Stimulated activated CD4-positive, alpha-beta T cell treated with anti-CD3 and anti-CD28 coated beads, Interleukin-1b, Interleukin-23, amount 100 ng/mL, for 48 hours (primary cell): Measurements from ENCODE around the gene SNX10.

Experiments
- DNase-seq: peaks from one replicate; pipeline ENCODE4 v3.0.0-alpha.2; 2020

Gene SNX10

DNA sequence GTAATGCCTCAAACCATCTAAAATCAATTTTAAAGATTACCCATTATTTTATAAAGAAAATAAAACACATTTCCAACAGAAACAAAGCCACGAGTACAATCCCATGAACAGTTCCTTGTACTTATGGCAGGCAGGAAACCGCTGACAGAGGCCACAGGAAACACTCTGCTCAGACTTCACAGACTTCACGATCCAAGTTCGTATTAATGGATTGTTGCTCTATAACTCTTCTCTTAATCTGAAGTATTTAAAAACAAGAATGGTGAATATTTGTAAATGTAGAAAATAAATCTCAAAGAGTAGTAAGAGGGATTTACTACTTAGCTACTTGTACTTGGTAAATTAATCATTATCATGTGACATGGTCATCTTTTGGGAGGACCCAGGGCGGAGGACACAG lies 78.3 kb downstream of the SNX10 start:
- DNase-seq: no peak

GRCh38 chr7:26372249-26372648 lies 80.6 kb downstream of the SNX10 start:
- DNase-seq: no peak

DNA sequence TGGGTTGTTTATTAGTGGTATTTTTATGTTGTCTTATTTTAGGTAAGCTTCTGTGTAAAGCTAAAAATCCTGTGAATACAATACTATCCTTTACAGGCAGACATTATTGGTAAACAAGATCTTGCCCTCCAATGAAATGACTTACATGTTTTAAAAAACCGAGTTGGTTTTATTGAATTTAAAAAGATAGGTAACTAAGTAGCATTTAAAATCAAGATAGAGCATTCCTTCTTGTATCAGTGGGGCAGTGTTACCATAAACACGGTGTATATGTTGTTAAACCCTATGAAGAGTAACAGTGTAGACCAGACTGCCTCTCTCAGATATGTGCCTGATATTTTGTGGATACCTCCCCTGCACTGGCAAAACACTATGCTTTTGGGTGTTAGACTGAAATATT lies 81.0 kb downstream of the SNX10 start:
- no peak for DNase-seq

GRCh38 chr7:26374647-26375373 lies 83.1 kb downstream of the SNX10 start:
- DNase-seq: no peak

- DNase-seq: no peak
These were observed 84.1 kb downstream of the SNX10 start for GRCh38 chr7:26375726-26376174.

- peak; percentile 41 for DNase-seq
These were observed 84.7 kb downstream of the SNX10 start for GRCh38 chr7:26376175-26376917.

GRCh38 chr7:26378016-26378415 lies 86.4 kb downstream of the SNX10 start:
- no peak for DNase-seq

DNA sequence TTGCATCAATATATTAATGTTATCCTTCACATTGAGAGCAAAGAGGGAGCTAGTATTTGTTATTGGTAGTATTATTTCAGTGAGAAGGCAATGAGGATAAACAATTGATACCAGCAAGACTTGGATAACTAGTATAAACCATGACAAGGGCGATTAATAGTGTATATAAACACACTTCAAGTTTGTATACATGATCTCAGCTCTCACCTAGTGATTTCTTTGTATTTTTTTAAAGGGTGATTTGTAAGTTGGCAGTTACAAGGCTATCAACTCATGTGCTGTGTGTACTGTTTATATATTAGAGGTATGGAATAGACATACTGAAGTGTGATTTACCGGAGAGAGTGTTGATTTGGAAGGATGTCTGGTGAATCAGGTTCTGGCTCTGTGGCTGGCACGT lies 88.0 kb downstream of the SNX10 start:
- no peak for DNase-seq

- no peak for DNase-seq
These were observed 90.1 kb downstream of the SNX10 start for GRCh38 chr7:26381476-26382353.

DNA sequence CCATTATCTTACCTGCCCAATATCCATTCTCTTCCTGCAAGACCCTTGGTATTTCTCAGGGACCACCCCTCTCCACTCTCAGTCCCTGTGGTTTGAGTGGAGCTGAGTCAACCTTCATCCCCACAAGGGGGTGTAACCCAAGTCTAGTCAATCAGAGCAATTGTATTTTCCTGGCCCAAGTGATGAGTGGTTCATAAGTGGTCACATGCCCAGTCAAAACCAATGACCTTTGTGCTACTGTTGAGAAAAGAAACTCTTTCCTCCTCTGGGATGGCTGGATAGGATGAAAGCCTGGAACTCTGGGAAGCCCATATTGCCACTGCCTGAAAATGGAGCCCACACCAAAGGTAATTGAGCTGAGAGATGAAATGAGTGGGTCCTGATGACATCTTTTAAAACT lies 93.6 kb downstream of the SNX10 start:
- DNase-seq: no peak

- DNase-seq: no peak
These were observed 96.1 kb downstream of the SNX10 start for GRCh38 chr7:26387731-26388130.

- DNase-seq: no peak
These were observed 96.6 kb downstream of the SNX10 start for GRCh38 chr7:26388256-26388655.

GRCh38 chr7:26390016-26390415 lies 98.4 kb downstream of the SNX10 start:
- DNase-seq: no peak

DNA sequence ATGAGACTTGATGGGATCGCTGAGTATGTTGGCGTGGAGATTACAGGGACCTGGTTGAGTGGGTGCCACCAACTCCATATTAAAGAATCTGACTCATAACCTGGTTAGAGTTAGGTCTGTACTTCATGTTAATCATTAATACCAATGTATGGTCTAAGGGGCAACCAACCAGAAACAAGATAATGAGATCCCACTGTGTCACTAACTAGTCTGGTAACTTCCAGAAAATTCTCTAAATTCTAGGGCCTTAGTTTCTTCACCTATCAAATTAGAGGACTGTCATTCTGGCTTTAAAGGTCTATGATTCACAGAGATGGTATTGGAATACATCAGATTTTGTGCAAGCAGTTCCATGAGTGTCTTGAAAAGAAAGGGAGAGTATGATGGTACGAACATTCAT lies 102.2 kb downstream of the SNX10 start:
- DNase-seq: no peak

- DNase-seq: no peak
These were observed 105.7 kb downstream of the SNX10 start for GRCh38 chr7:26397332-26397731.

DNA sequence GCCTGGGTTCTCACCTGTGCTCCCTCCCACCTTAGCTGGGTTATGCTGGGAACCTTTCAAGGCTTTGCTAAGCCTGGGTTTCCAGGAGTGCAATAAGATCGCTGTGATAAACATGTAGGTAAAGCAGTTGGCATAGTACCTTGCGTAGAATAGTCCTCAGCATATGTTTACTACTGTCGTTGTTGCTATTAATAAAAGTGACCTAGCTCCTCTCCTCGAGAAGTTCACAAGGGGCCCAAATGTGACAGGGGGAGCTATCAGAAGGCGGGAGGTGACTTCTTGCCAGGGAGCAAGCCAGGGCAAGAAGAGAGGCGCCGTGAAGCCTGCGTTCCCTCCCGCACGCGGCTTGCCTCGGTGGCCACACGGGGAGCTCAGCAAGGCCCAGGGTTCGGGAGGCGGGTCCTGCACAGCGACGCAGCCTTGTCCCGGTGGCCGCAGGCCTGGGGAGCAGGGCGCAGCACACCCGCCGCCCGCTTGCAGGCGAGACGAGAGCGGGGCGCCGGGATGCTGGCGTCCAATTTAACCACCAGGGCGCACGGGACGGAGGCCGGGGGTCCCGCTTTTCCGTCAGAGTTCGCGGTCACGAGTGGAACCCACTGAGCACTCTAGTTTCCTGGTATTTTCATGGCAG lies 106.2 kb downstream of the SNX10 start:
- DNase-seq: peak; percentile 14

DNA sequence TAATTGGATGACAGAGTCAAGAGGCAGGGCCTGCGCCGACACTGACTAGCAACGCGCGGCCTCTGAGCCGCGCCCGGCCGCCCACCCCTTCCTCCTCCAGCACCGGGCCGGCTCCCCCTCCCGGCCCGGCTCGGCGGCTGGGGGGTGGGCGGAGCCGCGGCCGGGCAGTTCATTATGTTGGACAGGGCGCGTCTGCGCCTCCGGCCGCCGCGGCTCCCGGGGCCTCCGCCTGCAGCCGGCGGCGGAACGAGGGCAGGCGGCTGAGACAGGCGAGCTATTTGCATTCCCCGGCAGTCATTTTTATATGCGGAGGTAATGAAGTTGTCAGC lies 106.7 kb downstream of the SNX10 start:
- DNase-seq: peak; percentile 25

DNA sequence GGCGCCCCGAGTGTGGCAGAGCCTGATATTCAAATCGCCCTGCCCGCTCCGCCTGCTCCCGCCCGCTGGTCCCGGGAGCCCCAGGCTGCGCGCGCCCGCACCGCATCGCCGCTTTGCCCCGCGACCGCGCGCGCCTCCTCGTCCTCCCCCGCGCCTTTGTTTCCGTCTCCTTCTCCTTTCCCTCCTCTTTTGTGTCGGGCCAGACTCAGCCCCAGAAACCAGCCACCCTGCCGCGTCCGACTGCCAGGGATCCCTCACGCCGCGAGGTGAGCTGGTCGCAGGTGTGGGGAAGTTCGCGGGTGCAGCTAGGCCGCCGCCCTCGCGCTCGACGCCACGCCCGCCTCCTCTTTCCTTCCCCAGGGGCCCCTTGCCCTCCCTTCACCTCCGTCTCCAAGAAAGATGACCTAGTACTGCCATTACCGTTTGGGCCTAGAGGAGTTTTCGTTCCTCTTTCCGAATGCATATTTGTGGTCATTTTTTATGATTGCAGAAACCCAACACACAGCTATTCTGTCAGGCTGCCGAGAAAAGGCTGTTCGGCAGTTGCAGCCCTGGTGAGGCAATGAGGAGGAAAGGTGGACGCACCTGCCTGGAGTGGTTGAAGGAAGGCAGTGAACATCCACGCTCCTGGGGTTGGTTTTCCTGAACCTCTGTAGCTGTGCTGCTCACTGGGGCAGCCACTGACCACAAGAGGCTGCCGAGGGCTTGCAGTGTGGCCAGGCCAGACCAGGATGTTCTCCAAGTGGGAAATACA lies 107.3 kb downstream of the SNX10 start:
- peak; percentile 25 for DNase-seq

GRCh38 chr7:26399736-26400135 lies 108.1 kb downstream of the SNX10 start:
- DNase-seq: no peak

DNA sequence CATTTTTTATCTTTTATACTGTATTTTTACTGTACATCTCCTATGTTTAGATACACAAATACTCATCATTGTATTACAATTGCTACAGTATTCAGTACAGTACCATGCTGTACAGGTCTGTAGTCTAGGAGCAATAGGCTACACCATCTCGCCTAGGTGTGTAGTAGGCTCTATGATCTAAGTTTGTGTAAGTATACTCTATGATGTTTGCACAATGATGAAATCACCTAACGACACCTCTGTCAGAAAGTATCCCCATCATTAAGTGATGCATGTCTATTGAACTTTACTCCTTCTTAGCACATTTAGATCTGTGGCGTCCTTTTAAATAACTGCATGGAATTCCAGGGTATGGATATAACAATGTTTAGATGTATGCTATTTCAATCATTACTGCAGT lies 112.0 kb downstream of the SNX10 start:
- DNase-seq: no peak

DNA sequence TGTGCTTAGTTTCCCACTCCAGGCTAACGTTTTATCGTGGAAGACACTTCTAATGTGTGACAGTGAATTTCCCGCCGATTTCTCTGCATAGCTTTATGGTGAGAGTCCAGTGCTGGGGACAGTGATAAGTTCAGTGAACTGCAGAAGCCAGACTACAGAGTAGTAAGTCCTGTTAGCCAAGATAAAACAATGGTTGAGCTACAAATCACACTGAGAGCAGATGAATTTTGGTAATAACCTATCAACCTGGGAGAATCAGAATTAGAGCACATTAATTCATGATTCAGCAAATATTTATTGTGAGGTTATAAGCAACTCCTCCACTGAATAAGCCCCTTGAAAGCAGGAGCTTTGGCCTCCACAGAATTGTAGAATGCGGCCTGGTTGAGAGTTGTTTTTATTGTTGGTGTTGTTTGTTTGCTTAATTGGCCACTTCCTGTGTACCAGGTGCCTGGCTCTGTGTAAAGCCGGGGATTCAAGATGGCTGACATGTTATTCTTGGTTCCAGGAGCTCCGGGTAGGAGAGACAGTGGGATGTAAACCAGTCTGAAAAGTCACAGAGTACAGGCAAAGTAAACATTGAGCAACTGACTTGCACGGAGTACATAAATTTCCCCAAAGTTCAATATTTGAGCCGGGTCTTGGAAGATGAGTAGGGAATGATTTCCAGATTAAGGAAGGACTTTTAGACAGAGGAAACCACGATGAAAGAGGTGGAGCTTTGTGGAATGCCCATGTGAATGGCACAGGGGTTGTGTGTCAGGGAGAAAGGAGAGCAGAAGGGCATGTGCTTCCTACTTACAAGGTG lies 112.7 kb downstream of the SNX10 start:
- DNase-seq: no peak

DNA sequence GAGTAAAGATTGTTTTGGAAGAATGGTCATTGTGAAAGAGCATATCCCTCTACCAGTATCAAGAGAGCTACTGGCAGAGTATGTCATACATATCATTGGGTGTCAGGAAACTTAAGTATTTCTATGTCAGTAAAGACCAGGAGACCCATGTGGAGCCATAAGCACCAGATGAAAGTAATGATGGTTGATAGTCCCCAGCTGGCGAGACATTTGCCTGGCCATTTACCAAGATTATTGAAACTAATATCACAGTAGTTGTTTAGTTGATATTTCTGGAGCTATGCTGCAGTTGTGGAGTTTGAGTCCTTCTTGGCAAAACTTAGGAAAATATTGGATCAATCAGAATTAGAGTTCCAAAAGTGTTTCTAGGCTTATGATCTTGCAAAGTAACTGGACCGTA lies 114.8 kb downstream of the SNX10 start:
- DNase-seq: no peak
